Right lobe of liver (tissue), 4 donors: ENCODE measurements around the gene TPO.

Source experiments
- POLR2A ChIP-seq: fragments of 450-650 bp; IDR thresholded peaks from one replicate; pipeline ENCODE4 v1.6.1; 2017; ENCODE audit warnings: antibody characterized with exemption, mild to moderate bottlenecking
- TF ChIP-seq, protein P1 (sequence below), 4 donors: fragments of 200-600 bp in 3 of 4; fragments of 450-650 bp in 1 of 4; IDR thresholded peaks; one replicate each; pipeline versions ENCODE4 v1.5.1 to v1.8.0; 2016 to 2022; ENCODE audit warnings: antibody characterized with exemption in 4 of 4, mild to moderate bottlenecking in 2 of 4
- donor health status: DM: no; HTN: no; CAD: no.
- donor health status: DM: no; HTN: no; CAD: no.
- donor health status: DM: no; HTN: yes; CAD: no.

DNA sequence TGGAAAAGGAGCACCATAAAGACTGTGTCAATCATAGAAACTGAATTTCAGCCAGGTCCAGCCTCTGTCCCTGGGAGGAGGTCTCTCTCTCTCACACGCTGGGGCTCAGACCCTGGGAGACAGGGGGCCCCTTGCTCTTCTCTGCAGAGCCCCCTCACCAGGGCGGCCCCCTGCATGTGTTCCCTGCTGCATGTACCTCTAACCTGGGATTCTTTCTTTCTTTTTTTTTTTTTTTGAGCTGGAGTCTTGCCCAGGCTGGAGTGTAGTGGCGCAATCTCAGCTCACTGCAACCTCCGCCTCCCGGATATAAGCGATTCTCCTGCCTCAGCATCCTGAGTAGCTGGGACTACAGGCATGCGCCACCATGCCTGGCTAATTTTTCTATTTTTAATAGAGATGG, 46.5 kb downstream of the TPO start:
- TF ChIP-seq, protein P1, sequence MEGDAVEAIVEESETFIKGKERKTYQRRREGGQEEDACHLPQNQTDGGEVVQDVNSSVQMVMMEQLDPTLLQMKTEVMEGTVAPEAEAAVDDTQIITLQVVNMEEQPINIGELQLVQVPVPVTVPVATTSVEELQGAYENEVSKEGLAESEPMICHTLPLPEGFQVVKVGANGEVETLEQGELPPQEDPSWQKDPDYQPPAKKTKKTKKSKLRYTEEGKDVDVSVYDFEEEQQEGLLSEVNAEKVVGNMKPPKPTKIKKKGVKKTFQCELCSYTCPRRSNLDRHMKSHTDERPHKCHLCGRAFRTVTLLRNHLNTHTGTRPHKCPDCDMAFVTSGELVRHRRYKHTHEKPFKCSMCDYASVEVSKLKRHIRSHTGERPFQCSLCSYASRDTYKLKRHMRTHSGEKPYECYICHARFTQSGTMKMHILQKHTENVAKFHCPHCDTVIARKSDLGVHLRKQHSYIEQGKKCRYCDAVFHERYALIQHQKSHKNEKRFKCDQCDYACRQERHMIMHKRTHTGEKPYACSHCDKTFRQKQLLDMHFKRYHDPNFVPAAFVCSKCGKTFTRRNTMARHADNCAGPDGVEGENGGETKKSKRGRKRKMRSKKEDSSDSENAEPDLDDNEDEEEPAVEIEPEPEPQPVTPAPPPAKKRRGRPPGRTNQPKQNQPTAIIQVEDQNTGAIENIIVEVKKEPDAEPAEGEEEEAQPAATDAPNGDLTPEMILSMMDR (IDR thresholded peaks at IDR 0.05) = no peak
- TF ChIP-seq POLR2A = no peak
